Body of pancreas (tissue), 4 donors: Measurements from ENCODE around the gene MGAT4A. TPM values are rescaled to one million over a fixed set of nuclear protein-coding genes. Genes with fewer than 3 reads are reported as not detected.

Experiments
- ATAC-seq: fragments of 150-250 bp; one replicate; pipeline ENCODE4 v1.9.1; 2016
- DNase-seq, 4 donors: peaks; one replicate each; pipeline ENCODE4 v3.0.0-alpha.2; 2019
- H3K27ac ChIP-seq, 4 donors: fragments of 200-600 bp; sonication (generic); 1 replicate in 3 of 4; 2 replicates in 1 of 4; pipeline versions ENCODE4 v1.5.1 to v1.6.1; 2016 to 2019; ENCODE audit warnings: mild to moderate bottlenecking in 1 of 4, mixed read lengths in 1 of 4, moderate library complexity in 1 of 4
- H3K27me3 ChIP-seq, 2 donors: fragments of 200-600 bp; sonication (generic); one replicate each; pipeline ENCODE4 v1.6.0; 2016; ENCODE audit warnings: mild to moderate bottlenecking in 1 of 2
- H3K36me3 ChIP-seq, 2 donors: fragments of 200-600 bp; sonication (generic); replicated peaks in 1 of 2; 2 replicates each; pipeline ENCODE4 v1.5.1; 2016; ENCODE audit warnings: low read depth in 2 of 2; ENCODE audit not compliant: insufficient read depth in 1 of 2
- H3K4me1 ChIP-seq: fragments of 200-600 bp; sonication (generic); one replicate; pipeline ENCODE4 v1.6.0; 2016
- H3K4me3 ChIP-seq, 2 donors: fragments of 200-600 bp; sonication (generic); 1 replicate in 1 of 2; 2 replicates in 1 of 2; pipeline ENCODE4 v1.5.1; 2016 to 2019
- H3K9me3 ChIP-seq, 3 donors: fragments of 200-600 bp; sonication (generic); 1 replicate in 2 of 3; 2 replicates in 1 of 3; pipeline ENCODE4 v1.5.1; 2016
- CTCF ChIP-seq, 7 experiments: fragments of 450-650 bp in 4 of 7; fragments of 200-600 bp in 3 of 7; sonication (generic) in 3 of 7; IDR thresholded peaks; one replicate each; pipeline ENCODE4 v1.5.1; 2016 to 2019; ENCODE audit warnings: antibody characterized with exemption in 7 of 7
- POLR2A ChIP-seq, 3 donors: fragments of 450-650 bp; IDR thresholded peaks; one replicate each; pipeline ENCODE4 v1.6.1; 2016; ENCODE audit warnings: antibody characterized with exemption in 3 of 3, mild to moderate bottlenecking in 2 of 3
- WGBS, 2 donors: methylation state at CpG; one replicate each; pipeline ENCODE4 v1.1.5; 2017; 5-methylcytosine and 5-hydroxymethylcytosine counted together
- intact Hi-C: fragments of 100-400 bp; cut with DNase I; formaldehyde crosslinking; loops from one replicate; pipeline ENCODE4 v1.15.1; 2023
- total RNA-seq, 2 donors: library from RNA; depleted of rRNA; stranded (reverse); fragments of >200 nt; gene quantifications; one replicate each; pipeline ENCODE4 v1.1.0, GENCODE V29; 2016

The MGAT4A gene
- total RNA-seq, 2 donors from 2014 or later, result 40.5 to 72.4 TPM

GRCh38 chr2:98708396-98709186, 22.3 kb downstream of the MGAT4A start:
- H3K27ac ChIP-seq, result peak overlapping the region; percentile 2 to 55 (median 41)
- TF ChIP-seq POLR2A (IDR thresholded peaks at IDR 0.05), result no peak
- no peak for TF ChIP-seq CTCF (IDR thresholded peaks at IDR 0.05)
- no peaks in the 10 kb centered on the region for H3K27me3 ChIP-seq
- DNase-seq (no peak), ATAC-seq (no peak)
- no peaks in the 10 kb centered on the region for H3K36me3 ChIP-seq
- WGBS, 2 donors, result 46 to 61% methylated on average over 6 of the region's 6 CpGs
- no peak overlapping the region for H3K4me3 ChIP-seq
- intact Hi-C loops, result no loop called here
- H3K4me1 ChIP-seq, result peaks cover 84% of the 10 kb centered on the region
- no peaks in the 10 kb centered on the region for H3K9me3 ChIP-seq

DNA sequence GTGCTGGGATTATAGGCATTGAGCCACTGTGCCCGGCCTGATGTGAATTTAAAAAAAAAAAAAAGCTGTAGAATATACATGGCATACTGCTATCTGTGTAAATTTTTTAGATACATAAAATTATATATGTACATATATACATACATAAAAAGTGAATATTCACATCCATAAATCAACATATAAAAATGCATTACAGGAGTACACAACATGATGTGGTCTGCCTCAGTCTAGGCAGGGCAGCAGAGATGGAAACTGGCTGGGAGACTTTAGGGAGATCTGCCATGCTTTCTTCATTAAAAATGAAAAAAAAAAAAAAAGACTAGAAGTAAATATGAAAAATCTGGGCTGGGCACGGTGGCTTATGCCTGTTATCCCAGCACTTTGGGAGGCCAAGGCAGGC, 24.3 kb downstream of the MGAT4A start:
- DNase-seq, result no peak
- H3K4me3 ChIP-seq, result no peak overlapping the region
- H3K9me3 ChIP-seq, result no peaks in the 10 kb centered on the region
- no peaks in the 10 kb centered on the region for H3K27me3 ChIP-seq
- peak overlapping the region in 2 of 4 donors; percentile 47 to 55 for H3K27ac ChIP-seq
- no peak for TF ChIP-seq CTCF (IDR thresholded peaks at IDR 0.05)
- H3K36me3 ChIP-seq, result no peaks in the 10 kb centered on the region
- H3K4me1 ChIP-seq, result peaks cover 95% of the 10 kb centered on the region
- ATAC-seq, result no peak
- intact Hi-C loops, result no loop called here
- WGBS, 2 donors, result 59 to 60% methylated on average over 2 of the region's 2 CpGs

DNA sequence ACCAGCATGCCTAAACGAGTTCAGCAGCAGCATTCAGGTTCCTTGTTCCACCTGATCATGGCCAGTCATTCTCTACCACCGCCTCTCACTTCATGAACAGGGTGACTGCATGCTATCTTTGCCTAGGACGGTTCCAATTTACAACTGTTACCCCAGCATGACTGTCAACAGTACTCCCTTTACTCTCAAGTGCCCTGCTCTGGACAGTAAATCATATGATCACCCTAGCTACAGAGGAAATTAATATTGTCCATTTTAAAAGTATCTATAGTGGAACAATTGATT, 25.7 kb downstream of the MGAT4A start:
- Histone ChIP-seq H3K27ac (peak overlapping the region; percentile 53 to 89 (median 82)), H3K4me1 (peaks cover 98% of the 10 kb centered on the region), H3K9me3 (no peaks in the 10 kb centered on the region), H3K27me3 (no peaks in the 10 kb centered on the region), H3K4me3 (no peak overlapping the region), H3K36me3 (no peaks in the 10 kb centered on the region)
- DNase-seq (no peak), ATAC-seq (no peak)
- intact Hi-C loops, result no loop called here
- TF ChIP-seq CTCF (IDR thresholded peaks at IDR 0.05), result no peak
- no peak for TF ChIP-seq POLR2A (IDR thresholded peaks at IDR 0.05)
- WGBS, 2 donors, result 38 to 48% methylated on average over 3 of the region's 3 CpGs

DNA sequence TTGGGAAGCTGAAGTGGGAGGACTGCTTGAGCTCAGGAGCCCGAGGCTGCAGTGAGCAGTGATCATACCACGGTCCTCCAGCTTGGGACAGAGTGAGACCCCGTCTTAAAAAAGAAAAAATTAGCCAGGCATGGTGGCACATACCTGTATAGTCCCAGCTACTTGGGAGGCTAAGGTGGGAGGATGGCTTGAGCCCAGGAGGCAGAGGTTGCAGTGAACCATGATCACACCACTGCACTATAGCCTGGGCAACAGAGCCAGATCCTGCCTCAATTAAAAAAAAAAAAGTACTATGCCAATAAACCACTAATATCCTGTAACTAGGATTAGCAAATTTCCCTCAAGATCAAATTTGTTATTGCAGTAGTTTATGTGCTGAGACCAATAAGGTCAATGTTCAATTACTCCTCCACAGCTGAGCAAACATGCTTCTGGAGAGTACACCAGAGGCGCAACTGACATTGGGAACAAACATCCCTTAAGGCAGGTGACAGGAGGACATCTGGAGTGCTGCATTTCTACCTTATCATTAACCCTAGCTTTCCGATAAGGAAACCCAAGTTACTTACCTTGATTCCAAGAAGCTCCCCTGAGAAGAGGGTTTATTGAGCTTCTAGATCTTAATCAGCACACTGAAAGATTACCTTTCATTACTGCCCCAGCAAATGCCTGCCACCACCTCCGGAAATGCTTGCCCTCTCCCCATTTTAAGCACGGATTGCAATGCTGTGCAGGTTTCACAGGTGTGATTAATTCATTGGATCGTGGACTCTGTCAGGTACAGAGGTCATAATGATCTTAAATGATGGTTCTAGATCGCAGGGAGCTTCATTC, 26.2 kb downstream of the MGAT4A start:
- 32 to 49% methylated on average over 9 of the region's 9 CpGs for WGBS, 2 donors
- Histone ChIP-seq H3K4me3 (no peak overlapping the region), H3K27ac (peak overlapping the region; percentile 53 to 89 (median 82)), H3K4me1 (peaks cover 96% of the 10 kb centered on the region), H3K36me3 (no peaks in the 10 kb centered on the region), H3K27me3 (no peaks in the 10 kb centered on the region), H3K9me3 (no peaks in the 10 kb centered on the region)
- TF ChIP-seq CTCF (IDR thresholded peaks at IDR 0.05) (peak in 1 of 7 experiments; percentile 8), POLR2A (IDR thresholded peaks at IDR 0.05) (peak in 1 of 3 donors; percentile 7)
- ATAC-seq, result peak; percentile 80
- intact Hi-C loops, result no loop called here
- DNase-seq, result peak; percentile 72 to 93 (median 84)
